Ectodermal cell (in vitro differentiated cells): ENCODE measurements around the gene CCDC187.
"Not testable (repeated sequence)": the region's sequence is repeated elsewhere in the genome, so short reads cannot be mapped to it uniquely, and the experiment has no call there.

Experiments used
- H3K27ac ChIP-seq: 2 replicates; pipeline ENCODE4 v1.7.0; 2013; ENCODE audit warnings: mild to moderate bottlenecking, low read depth, low read length; ENCODE audit not compliant: insufficient read depth, poor library complexity, severe bottlenecking
- H3K27me3 ChIP-seq: 2 replicates; pipeline ENCODE4 v1.7.0; 2013; ENCODE audit warnings: mild to moderate bottlenecking, low read length; ENCODE audit not compliant: insufficient read depth, control insufficient read depth, poor library complexity, severe bottlenecking
- H3K36me3 ChIP-seq: one replicate; pipeline ENCODE4 v1.7.0; 2013; ENCODE audit warnings: low read length; ENCODE audit not compliant: control insufficient read depth, insufficient read depth
- H3K4me1 ChIP-seq: one replicate; pipeline ENCODE4 v1.7.0; 2013; ENCODE audit warnings: low read length; ENCODE audit not compliant: control insufficient read depth, insufficient read depth
- H3K4me3 ChIP-seq: 2 replicates; pipeline ENCODE4 v1.7.0; 2013; ENCODE audit warnings: low read depth, low read length, control low read depth; ENCODE audit not compliant: insufficient read depth
- H3K9me3 ChIP-seq: 2 replicates; pipeline ENCODE4 v1.7.0; 2013; ENCODE audit warnings: mild to moderate bottlenecking, low read length, moderate library complexity; ENCODE audit not compliant: control insufficient read depth
- WGBS, 2 experiments: methylation state at CpG; one replicate each; pipeline ENCODE4 v1.1.7; 2013; ENCODE audit warnings: missing lambda C conversion rate in 2 of 2; 5-methylcytosine and 5-hydroxymethylcytosine counted together

Gene CCDC187

GRCh38 chr9:136326761-136327303 lies 22.9 kb upstream of the CCDC187 start:
- Histone ChIP-seq H3K9me3 (no peaks in the 10 kb centered on the region), H3K27ac (peak overlapping the region; percentile 64), H3K36me3 (no peaks in the 10 kb centered on the region), H3K4me3 (peak overlapping the region; percentile 53), H3K27me3 (no peaks in the 10 kb centered on the region), H3K4me1 (peaks cover 43% of the 10 kb centered on the region)
- WGBS, 2 experiments, result 54 to 59% methylated on average over 17 of the region's 17 CpGs

DNA sequence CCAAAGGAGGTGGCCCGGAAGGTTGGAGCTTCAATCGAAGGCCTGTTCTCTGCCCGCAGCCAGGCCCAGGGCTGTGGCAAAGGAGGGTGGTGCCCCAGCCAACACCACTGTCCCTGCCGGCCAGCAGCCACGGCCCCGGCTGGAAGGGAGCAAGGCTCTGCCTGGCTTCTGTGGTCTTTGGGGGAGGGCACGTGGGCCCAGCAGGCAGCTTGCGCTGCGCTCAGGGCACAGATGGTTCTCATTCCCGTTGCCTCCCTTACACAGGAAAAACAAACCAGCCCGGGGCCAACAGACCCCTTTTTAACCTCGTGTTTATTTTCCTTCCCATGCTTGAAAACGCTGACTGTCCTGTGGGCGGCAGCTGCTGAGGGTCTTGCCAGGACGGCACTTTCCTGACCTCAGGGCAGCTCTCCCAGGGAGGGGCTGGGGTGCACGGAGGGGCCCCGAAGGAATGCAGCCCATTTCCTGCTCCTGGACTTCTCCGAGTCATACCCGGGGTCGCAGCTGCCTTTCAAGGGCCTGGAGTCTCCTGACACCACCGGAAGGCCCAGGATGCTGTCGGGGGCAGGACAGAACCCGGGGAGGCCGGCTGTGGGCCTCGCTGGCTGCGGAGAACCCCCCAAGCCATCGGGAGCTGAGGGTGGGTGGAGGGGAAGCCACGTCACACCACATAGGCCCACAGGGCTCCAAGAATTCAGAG lies 22.3 kb upstream of the CCDC187 start:
- Histone ChIP-seq H3K4me1 (peaks cover 43% of the 10 kb centered on the region), H3K4me3 (no peak overlapping the region), H3K27ac (peak overlapping the region; percentile 64), H3K9me3 (no peaks in the 10 kb centered on the region), H3K27me3 (no peaks in the 10 kb centered on the region), H3K36me3 (no peaks in the 10 kb centered on the region)
- WGBS, 2 experiments, result 50 to 57% methylated on average over 28 of the region's 28 CpGs

DNA sequence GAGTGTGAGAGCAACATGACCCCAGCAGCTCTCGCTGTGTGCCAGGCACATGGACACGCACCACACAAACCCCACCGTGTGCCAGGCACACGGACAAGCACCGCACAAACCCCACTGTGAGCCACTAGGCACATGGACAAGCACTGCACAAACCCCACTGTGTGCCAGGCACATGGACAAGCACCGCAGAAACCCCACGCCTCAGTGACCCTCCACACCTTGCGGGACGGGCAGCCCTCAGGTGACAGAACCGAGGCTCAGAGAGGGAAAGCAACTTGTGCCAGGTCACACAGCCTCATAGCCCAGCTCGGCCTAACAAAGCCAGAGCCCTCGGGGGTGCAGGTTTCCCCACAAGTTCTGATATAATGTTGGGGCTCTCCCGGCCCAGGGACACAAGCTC lies 21.5 kb upstream of the CCDC187 start:
- WGBS, 2 experiments, result 94 to 96% methylated on average over 13 of the region's 13 CpGs
- no peak overlapping the region for H3K27ac ChIP-seq
- no peaks in the 10 kb centered on the region for H3K27me3 ChIP-seq
- no peak overlapping the region for H3K4me3 ChIP-seq
- H3K9me3 ChIP-seq, result no peaks in the 10 kb centered on the region
- H3K4me1 ChIP-seq, result peaks cover 43% of the 10 kb centered on the region
- no peaks in the 10 kb centered on the region for H3K36me3 ChIP-seq

DNA sequence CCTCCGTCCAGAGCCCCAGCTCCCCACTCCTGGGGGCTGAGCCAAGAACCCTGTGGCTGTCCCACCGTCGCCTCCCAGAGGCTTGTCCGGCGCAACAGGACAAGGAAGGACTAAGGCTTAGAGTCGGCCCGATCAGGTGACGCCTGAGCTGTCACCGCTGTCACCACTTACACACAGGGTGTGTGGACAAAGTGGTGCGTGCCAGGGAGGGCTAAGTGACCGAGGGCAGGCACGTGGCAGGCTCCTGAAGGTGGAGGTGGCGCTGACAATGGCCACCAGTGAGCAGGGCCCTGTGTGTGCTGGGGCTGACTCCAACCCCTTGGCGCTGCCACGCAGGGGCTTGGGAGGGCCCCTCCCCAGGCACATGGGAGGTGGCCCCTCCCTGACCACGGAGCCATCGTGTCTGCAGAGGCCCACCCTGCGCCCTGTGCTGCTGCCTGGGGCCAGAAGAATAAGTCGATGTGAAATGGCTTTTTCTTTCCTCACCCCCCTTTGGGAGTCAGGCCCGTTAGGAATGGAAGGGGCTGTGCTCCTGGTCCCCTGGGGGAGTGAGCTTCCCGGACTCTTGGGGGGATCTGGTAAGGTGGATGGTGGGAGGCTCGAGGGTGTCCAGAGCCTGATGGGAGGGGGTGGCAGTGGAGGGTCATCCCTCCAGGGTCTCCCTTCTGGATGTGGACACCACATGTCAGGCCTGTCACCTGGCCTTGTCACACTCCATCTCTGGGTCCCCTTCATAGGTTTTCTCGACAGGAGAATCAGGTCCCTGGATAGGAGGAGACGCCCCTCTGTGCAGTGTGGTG lies 20.8 kb upstream of the CCDC187 start:
- Histone ChIP-seq H3K36me3 (no peaks in the 10 kb centered on the region), H3K9me3 (no peaks in the 10 kb centered on the region), H3K4me1 (peaks cover 38% of the 10 kb centered on the region), H3K27me3 (no peaks in the 10 kb centered on the region), H3K27ac (no peak overlapping the region), H3K4me3 (no peak overlapping the region)
- WGBS, 2 experiments, result 83% methylated on average over 24 of the region's 24 CpGs

DNA sequence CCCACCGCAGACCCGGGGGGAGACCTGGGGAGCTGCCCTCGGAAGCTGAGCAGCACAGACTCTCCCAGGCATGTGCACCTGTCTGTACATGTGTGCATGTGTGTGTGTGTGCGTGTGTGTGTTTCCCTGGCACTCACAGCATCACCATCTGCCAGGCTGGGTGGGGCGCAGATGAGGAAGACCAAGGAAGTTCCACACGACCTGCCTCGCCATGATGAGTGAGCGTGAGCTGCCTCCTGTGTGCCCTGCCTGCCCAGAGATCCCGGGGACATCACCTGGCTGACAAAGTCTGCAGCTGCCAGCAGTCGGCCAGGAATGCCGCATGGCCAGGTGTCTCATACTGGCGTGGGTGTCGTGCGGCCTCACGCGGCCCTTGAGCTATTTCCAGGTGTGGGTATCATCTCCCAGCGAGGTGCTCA lies 19.5 kb upstream of the CCDC187 start:
- H3K9me3 ChIP-seq, result no peaks in the 10 kb centered on the region
- H3K4me1 ChIP-seq, result peaks cover 24% of the 10 kb centered on the region
- H3K4me3 ChIP-seq, result no peak overlapping the region
- H3K36me3 ChIP-seq, result no peaks in the 10 kb centered on the region
- no peaks in the 10 kb centered on the region for H3K27me3 ChIP-seq
- H3K27ac ChIP-seq, result no peak overlapping the region
- 94 to 95% methylated on average over 17 of the region's 17 CpGs for WGBS, 2 experiments

DNA sequence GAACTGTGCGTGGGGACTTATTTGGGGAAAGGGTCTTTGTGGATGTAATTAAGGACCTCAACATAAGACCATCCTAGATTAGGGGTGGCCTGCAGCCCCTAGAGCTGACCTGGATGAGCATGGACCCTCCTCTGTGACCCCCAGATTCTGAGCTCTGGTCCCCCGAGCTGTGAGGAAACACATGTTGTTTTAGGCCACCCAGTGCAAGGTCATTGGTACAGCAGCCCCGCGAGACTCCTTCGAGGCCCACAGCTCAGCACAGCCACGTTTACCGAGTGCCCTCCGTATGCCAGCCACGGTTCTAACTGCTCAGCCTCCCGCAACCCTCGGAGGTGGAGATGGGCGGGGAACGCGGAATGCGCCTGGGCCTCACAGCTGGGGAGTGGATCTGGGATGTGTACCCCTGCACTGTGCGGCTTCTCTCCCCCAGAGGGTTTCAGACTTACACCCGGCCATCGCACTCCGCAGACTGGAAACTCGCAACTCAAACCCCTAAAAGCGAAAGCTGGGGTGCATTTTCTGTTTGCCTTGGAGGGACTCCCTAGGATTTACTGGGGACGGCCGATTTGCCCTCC lies 18.9 kb upstream of the CCDC187 start:
- no peaks in the 10 kb centered on the region for H3K9me3 ChIP-seq
- no peaks in the 10 kb centered on the region for H3K27me3 ChIP-seq
- WGBS, 2 experiments, result 89 to 90% methylated on average over 23 of the region's 23 CpGs
- H3K36me3 ChIP-seq, result no peaks in the 10 kb centered on the region
- peaks cover 19% of the 10 kb centered on the region for H3K4me1 ChIP-seq
- H3K4me3 ChIP-seq, result no peak overlapping the region
- no peak overlapping the region for H3K27ac ChIP-seq

GRCh38 chr9:136321561-136321960 lies 17.7 kb upstream of the CCDC187 start:
- Histone ChIP-seq H3K4me1 (peaks cover 13% of the 10 kb centered on the region), H3K9me3 (no peaks in the 10 kb centered on the region)

DNA sequence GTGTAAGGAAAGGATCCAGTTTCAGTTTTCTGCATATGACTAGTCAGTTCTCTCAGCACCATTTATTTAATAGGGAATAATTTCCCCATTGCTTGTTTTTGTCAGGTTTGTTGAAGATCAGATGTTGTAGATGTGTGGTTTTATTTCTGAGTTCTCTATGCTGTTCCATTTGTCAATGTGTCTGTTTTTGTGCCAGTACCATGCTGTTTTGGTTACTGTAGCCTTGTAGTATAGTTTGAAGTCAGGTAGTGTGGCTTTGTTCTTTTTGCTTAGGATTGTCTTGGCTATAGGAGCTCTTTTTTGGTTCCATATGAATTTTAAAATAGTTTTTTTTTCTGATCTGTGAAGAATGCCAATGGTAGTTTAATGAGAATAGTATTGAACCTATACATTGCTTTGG lies 17.1 kb upstream of the CCDC187 start:
- H3K4me1 ChIP-seq, H3K4me3 ChIP-seq, H3K36me3 ChIP-seq, H3K27ac ChIP-seq, H3K9me3 ChIP-seq, H3K27me3 ChIP-seq: not testable (repeated sequence)

More at GRCh38 chr9:136321561-136321960, 17.7 kb upstream of the CCDC187 start:
- no peaks in the 10 kb centered on the region for H3K36me3 ChIP-seq
- no peak overlapping the region for H3K27ac ChIP-seq
- H3K4me3 ChIP-seq, result no peak overlapping the region
- WGBS, 2 experiments, result 91 to 92% methylated on average over 19 of the region's 19 CpGs
- no peaks in the 10 kb centered on the region for H3K27me3 ChIP-seq

- not testable (repeated sequence) for H3K4me3 ChIP-seq, H3K27ac ChIP-seq, H3K9me3 ChIP-seq, H3K27me3 ChIP-seq, H3K4me1 ChIP-seq, H3K36me3 ChIP-seq
- 87 to 93% methylated on average over 3 of the region's 3 CpGs for WGBS, 2 experiments
These were observed 16.1 kb upstream of the CCDC187 start for GRCh38 chr9:136319955-136320354.

DNA sequence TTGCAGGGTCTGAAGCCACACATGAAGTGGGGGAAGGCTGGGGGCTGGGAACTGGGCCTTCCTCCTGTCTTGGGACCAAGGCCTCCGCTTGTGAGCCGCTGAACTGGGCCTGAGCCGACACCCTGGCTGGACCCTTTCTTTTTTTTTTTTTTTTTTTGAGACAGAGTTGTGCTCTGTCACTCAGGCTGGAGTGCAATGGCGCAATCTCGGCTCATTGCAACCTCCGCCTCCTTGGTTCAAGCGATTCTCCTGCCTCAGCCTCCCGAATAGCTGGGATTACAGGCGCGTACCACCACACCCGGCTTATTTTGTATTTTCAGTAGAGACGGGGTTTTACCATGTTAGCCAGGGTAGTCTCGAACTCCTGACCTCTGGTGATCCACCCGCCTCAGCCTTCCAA lies 15.3 kb upstream of the CCDC187 start:
- not testable (repeated sequence) for H3K27ac ChIP-seq, H3K36me3 ChIP-seq, H3K4me3 ChIP-seq, H3K9me3 ChIP-seq, H3K4me1 ChIP-seq, H3K27me3 ChIP-seq
- WGBS, 2 experiments, result 94 to 95% methylated on average over 14 of the region's 14 CpGs
